ENCODE measurements around the gene RRAD. TPM values are rescaled to one million over a fixed set of nuclear protein-coding genes. Genes with fewer than 3 reads are reported as not detected.

Gene RRAD
- total and polyA plus RNA-seq, 2 of the 4 experiments (the other 2 are of a cell fraction) = 1.3 to 2.1 TPM

DNA sequence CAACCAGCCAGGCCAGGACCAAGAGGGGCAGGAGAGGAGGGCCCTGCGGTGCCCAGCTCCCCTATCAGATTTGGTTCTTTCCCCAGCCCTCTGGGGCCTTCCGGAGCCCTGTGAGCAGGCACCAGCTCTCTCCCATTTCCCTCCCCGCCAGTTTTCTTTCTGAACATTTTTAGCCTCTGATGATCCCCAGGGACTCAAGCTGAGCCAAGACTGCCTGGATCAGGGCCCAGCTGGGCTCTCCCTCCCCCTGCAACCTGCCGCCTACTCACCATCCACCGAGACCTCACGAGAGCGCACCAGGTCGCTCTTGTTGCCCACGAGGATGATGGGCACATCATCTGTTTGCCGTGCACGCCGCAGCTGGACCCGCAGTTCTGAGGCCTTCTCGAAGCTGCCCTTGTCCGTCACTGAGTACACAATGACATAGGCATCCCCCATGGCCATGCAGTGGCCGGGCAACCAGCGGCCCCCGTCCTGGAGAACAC lies 2.0 kb downstream of the RRAD start:
- H3K4me3 ChIP-seq (ENCODE audit: insufficient read depth, low read depth, low read length) = no peak overlapping the region
- H2BK20ac ChIP-seq (ENCODE audit: low read depth, low read length) = no peak overlapping the region
- H3K4me2 ChIP-seq (ENCODE audit: low read depth, low read length) = no peak overlapping the region
- no peaks in the 10 kb centered on the region for H3K36me3 ChIP-seq (ENCODE audit: control insufficient read depth, insufficient read depth, low read length)
- H3K4ac ChIP-seq (ENCODE audit: low read depth, low read length) = no peak overlapping the region
- no peak overlapping the region for H3K56ac ChIP-seq (ENCODE audit: extremely low read depth, insufficient read depth, low read length)
- H4K8ac ChIP-seq (ENCODE audit: low read depth in 2 of 2, low read length in 2 of 2) = no peak overlapping the region
- in situ Hi-C loops (cut with MboI; ENCODE audit: low sequenced_read_pairs) (no loop called here), dilution Hi-C loops (cut with HindIII; ENCODE audit: low sequenced_read_pairs, unreplicated experiment) (no loop called here), intact Hi-C loops (cut with micrococcal nuclease) (no loop called here)
- no peaks in the 10 kb centered on the region for H3K79me1 ChIP-seq (ENCODE audit: low read depth in 1 of 2, low read length in 2 of 2)
- H2AK5ac ChIP-seq (ENCODE audit: low read depth, low read length) = no peak overlapping the region
- H3K27ac ChIP-seq (ENCODE audit: insufficient read depth, low read length) = no peak overlapping the region
- ATAC-seq (ENCODE audit: low read depth) = no peak
- H3K9me1 ChIP-seq (ENCODE audit: insufficient read depth, low read length) = peaks cover 18% of the 10 kb centered on the region
- H3K18ac ChIP-seq (ENCODE audit: low read depth, low read length) = no peak overlapping the region
- H3K4me1 ChIP-seq (ENCODE audit: control insufficient read depth, insufficient read depth, low read length) = peaks cover 23% of the 10 kb centered on the region
- no peak overlapping the region for H3K23ac ChIP-seq (ENCODE audit: low read depth, low read length)
- no peaks in the 10 kb centered on the region for H3K9me3 ChIP-seq (ENCODE audit: control insufficient read depth, insufficient read depth, low read length)
- H2BK15ac ChIP-seq (ENCODE audit: low read depth, low read length) = no peak overlapping the region
- H4K5ac ChIP-seq (ENCODE audit: low read depth, low read length) = no peak overlapping the region
- no TSS peak for BruUV-seq (replicated peaks)
- H3K14ac ChIP-seq (replicated peaks; ENCODE audit: low read depth, low read length) = no peak overlapping the region
- no peak overlapping the region for H2AK9ac ChIP-seq (replicated peaks; ENCODE audit: low read depth, low read length, poor library complexity)
- no peak overlapping the region for H4K91ac ChIP-seq (ENCODE audit: insufficient read depth, low read depth, low read length)
- H2AFZ ChIP-seq (replicated peaks; ENCODE audit: low read length, poor library complexity) = no peak overlapping the region
- POLR2A ChIA-PET (ENCODE audit: unreplicated experiment) = no interaction called here
- H4K20me1 ChIP-seq (ENCODE audit: insufficient read depth, low read length) = no peaks in the 10 kb centered on the region
- H2BK120ac ChIP-seq (ENCODE audit: low read depth, low read length) = no peak overlapping the region
- peak; percentile 47 for DNase-seq
- CTCF ChIA-PET = no interaction called here
- no peak for TF ChIP-seq NFE2L2 (IDR thresholded peaks at IDR 0.05; ENCODE audit: low read depth, low read length)
- no peak for TF ChIP-seq MAFK (IDR thresholded peaks at IDR 0.05; ENCODE audit: low read depth, low read length)
- no peak for TF ChIP-seq CEBPB (IDR thresholded peaks at IDR 0.05; ENCODE audit: low read depth, low read length)
- TF ChIP-seq, protein P1, sequence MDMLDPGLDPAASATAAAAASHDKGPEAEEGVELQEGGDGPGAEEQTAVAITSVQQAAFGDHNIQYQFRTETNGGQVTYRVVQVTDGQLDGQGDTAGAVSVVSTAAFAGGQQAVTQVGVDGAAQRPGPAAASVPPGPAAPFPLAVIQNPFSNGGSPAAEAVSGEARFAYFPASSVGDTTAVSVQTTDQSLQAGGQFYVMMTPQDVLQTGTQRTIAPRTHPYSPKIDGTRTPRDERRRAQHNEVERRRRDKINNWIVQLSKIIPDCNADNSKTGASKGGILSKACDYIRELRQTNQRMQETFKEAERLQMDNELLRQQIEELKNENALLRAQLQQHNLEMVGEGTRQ (IDR thresholded peaks at IDR 0.05; ENCODE audit: low read depth, low read length) = no peak
- TF ChIP-seq RFX5 (IDR thresholded peaks at IDR 0.05; ENCODE audit: low read depth, low read length) = no peak
- no peak for TF ChIP-seq MAZ (IDR thresholded peaks at IDR 0.05; ENCODE audit: borderline replicate concordance, low read depth, low read length)
- TF ChIP-seq, protein P2, sequence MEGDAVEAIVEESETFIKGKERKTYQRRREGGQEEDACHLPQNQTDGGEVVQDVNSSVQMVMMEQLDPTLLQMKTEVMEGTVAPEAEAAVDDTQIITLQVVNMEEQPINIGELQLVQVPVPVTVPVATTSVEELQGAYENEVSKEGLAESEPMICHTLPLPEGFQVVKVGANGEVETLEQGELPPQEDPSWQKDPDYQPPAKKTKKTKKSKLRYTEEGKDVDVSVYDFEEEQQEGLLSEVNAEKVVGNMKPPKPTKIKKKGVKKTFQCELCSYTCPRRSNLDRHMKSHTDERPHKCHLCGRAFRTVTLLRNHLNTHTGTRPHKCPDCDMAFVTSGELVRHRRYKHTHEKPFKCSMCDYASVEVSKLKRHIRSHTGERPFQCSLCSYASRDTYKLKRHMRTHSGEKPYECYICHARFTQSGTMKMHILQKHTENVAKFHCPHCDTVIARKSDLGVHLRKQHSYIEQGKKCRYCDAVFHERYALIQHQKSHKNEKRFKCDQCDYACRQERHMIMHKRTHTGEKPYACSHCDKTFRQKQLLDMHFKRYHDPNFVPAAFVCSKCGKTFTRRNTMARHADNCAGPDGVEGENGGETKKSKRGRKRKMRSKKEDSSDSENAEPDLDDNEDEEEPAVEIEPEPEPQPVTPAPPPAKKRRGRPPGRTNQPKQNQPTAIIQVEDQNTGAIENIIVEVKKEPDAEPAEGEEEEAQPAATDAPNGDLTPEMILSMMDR (conservative IDR thresholded peaks at IDR 0.05; ENCODE audit: low read depth, low read length) = no peak
- TF ChIP-seq SMC3 (IDR thresholded peaks at IDR 0.05; ENCODE audit: low read depth, low read length) = no peak
- no peak for TF ChIP-seq MXI1 (IDR thresholded peaks at IDR 0.05; ENCODE audit: borderline replicate concordance, low read depth, low read length)
- no peak for TF ChIP-seq POLR2A (IDR thresholded peaks at IDR 0.05; ENCODE audit: low read depth, low read length)
- no peak overlapping the region for H2BK5ac ChIP-seq (ENCODE audit: low read depth, low read length, poor library complexity, severe bottlenecking)
- 71% methylated on average over 13 of the region's 18 CpGs; no CpG with 5 or more reads in 1 of the 2 experiments for WGBS, 2 experiments (ENCODE audit: extremely low coverage in 2 of 2, insufficient read length in 1 of 2)
- H3K9ac ChIP-seq (ENCODE audit: low read depth, low read length) = no peak overlapping the region
- peaks cover 21% of the 10 kb centered on the region for H3K27me3 ChIP-seq (ENCODE audit: control insufficient read depth, insufficient read depth, low read length)

Measured in IMR-90 (cell line).